ENCODE data around the gene CFHR4. TPM values are rescaled to one million over a fixed set of nuclear protein-coding genes. Genes with fewer than 3 reads are reported as not detected.
"Not testable (repeated sequence)": the region's sequence is repeated elsewhere in the genome, so short reads cannot be mapped to it uniquely, and the experiment has no call there.

Gene CFHR4
- total RNA-seq, 4 donors from 2014 or later, result not detected

DNA sequence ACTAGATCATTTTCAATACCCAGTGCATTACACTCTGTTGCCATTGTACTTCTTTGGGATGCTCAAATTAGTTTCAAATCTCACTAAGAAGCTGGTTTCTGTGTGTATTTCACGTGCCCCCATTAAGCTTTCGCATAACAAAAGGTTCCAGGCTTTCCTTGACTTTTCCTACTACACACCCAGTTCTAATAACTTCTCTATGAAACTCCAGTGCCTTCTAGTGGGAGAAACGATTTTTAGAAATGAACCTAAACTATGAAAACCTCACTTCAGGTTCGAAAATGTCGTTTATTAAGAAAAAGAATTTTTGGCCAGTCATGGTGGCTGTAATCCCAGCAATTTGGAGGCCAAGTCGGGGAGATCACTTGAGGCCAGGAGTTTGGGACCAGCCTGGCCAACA is 2.8 kb downstream of the CFHR4 start:
- no peak for TF ChIP-seq POLR2A (IDR thresholded peaks at IDR 0.05)
- TF ChIP-seq, protein P1, sequence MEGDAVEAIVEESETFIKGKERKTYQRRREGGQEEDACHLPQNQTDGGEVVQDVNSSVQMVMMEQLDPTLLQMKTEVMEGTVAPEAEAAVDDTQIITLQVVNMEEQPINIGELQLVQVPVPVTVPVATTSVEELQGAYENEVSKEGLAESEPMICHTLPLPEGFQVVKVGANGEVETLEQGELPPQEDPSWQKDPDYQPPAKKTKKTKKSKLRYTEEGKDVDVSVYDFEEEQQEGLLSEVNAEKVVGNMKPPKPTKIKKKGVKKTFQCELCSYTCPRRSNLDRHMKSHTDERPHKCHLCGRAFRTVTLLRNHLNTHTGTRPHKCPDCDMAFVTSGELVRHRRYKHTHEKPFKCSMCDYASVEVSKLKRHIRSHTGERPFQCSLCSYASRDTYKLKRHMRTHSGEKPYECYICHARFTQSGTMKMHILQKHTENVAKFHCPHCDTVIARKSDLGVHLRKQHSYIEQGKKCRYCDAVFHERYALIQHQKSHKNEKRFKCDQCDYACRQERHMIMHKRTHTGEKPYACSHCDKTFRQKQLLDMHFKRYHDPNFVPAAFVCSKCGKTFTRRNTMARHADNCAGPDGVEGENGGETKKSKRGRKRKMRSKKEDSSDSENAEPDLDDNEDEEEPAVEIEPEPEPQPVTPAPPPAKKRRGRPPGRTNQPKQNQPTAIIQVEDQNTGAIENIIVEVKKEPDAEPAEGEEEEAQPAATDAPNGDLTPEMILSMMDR (IDR thresholded peaks at IDR 0.05), result no peak
- no peak overlapping the region for H3K4me3 ChIP-seq
- no peaks in the 10 kb centered on the region for H3K9me3 ChIP-seq
- no peak for DNase-seq
- no peaks in the 10 kb centered on the region for H3K4me1 ChIP-seq
- no peaks in the 10 kb centered on the region for H3K36me3 ChIP-seq
- no peak overlapping the region for H3K27ac ChIP-seq
- H3K27me3 ChIP-seq, result no peaks in the 10 kb centered on the region

DNA sequence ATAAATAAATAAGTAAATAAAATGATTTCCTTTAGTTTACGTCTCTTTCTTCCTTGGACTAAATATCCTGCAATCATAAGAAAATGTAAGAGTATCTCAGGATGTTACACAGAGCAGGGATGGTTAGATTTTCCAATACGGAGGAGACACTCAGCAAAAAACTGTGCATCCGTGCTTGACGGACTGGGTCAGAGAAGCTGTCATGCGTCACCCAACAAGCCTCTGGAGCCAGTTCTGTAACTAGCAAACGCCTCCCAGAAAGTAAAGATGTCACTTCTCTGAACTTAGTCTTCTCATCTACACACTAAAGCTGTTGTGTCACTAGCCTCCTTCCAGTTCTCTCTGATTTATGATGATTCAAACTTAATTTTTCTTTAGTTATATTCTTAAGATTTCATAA is 3.4 kb downstream of the CFHR4 start:
- no peaks in the 10 kb centered on the region for H3K36me3 ChIP-seq
- H3K4me3 ChIP-seq, result no peak overlapping the region
- H3K27ac ChIP-seq, result no peak overlapping the region
- no peak for DNase-seq
- H3K27me3 ChIP-seq, result no peaks in the 10 kb centered on the region
- no peak for TF ChIP-seq POLR2A (IDR thresholded peaks at IDR 0.05)
- H3K9me3 ChIP-seq, result no peaks in the 10 kb centered on the region
- H3K4me1 ChIP-seq, result no peaks in the 10 kb centered on the region

DNA sequence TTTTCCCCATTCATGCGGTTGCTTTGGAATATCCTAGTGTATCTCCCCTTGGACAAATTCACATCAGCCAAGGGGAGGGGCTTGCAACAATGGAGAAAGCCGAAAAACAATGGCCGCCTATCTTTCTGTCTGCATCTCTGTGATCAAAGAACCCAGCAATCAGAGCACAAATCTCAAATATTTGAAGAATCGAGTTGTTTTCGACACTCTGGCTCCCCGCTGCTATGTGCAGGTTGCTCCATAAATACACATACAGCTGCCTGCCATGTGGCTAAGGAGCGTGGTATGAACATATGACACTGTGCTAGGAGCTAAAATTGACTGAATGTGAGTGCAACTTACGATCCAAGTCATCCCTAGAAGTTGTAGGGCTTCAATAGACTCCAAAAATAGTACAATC is 8.5 kb downstream of the CFHR4 start:
- no peak for TF ChIP-seq POLR2A (IDR thresholded peaks at IDR 0.05)
- TF ChIP-seq, protein P1 (IDR thresholded peaks at IDR 0.05), result no peak
- H3K4me1 ChIP-seq, result no peaks in the 10 kb centered on the region

DNA sequence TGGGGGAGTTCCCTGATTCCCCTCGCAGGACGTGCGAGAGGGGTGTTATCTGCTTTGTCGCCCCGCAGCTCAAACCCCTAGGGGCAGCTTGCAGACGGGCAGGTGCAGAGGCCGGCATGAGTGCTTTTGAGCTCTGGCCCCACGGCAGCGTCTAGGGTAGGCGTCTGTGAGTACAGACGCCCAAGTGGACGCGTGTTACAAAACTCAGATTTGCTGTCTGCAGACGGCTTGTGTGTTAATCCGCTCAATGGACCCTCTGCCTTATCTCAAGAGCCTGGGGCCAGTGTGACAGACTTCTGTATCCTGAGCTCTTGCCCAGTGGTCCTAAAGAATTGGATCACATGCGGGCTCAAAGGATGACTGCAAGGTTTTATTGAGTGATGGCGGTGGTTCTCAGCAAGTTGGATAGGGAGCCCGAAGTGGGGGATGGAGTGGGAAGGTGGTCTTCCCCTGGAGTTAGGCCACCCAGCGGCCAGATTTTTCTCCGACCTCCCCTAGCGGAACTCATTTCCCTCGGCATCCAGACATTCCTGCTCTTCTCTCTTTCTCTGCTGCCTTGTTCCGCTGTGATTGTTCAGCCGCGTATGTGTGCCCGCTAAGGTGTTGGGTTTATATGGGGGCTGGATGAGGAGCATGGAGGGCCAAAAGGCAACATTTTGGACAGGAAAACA is 9.4 kb downstream of the CFHR4 start:
- H3K4me1 ChIP-seq, result no peaks in the 10 kb centered on the region
- no peaks in the 10 kb centered on the region for H3K9me3 ChIP-seq
- H3K36me3 ChIP-seq, result no peaks in the 10 kb centered on the region
- no peak for DNase-seq
- no peak overlapping the region for H3K4me3 ChIP-seq
- TF ChIP-seq, protein P1 (IDR thresholded peaks at IDR 0.05), result no peak
- TF ChIP-seq POLR2A (IDR thresholded peaks at IDR 0.05), result no peak
- no peak overlapping the region for H3K27ac ChIP-seq
- no peaks in the 10 kb centered on the region for H3K27me3 ChIP-seq

More for the DNA sequence above, 8.5 kb downstream of the CFHR4 start:
- H3K4me3 ChIP-seq, result no peak overlapping the region
- no peaks in the 10 kb centered on the region for H3K36me3 ChIP-seq
- no peaks in the 10 kb centered on the region for H3K9me3 ChIP-seq
- DNase-seq, result no peak
- no peaks in the 10 kb centered on the region for H3K27me3 ChIP-seq
- H3K27ac ChIP-seq, result no peak overlapping the region

DNA sequence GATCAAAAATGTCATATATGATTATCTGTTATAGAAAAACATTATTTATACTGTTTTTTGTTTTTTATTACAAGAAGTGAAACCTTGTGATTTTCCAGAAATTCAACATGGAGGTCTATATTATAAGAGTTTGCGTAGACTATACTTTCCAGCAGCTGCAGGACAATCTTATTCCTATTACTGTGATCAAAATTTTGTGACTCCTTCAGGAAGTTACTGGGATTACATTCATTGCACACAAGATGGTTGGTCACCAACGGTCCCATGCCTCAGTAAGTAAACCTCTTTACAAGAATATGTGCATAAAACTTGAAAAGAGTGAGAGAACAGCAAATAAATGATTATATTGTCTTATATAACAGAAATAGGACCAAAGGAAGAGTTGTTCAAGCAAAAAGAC is 14.5 kb downstream of the CFHR4 start:
- Histone ChIP-seq H3K36me3 (no peaks in the 10 kb centered on the region), H3K9me3 (no peaks in the 10 kb centered on the region), H3K27ac (no peak overlapping the region), H3K4me1 (no peaks in the 10 kb centered on the region), H3K27me3 (no peaks in the 10 kb centered on the region), H3K4me3 (no peak overlapping the region)
- TF ChIP-seq, protein P1 (IDR thresholded peaks at IDR 0.05), result no peak
- no peak for TF ChIP-seq POLR2A (IDR thresholded peaks at IDR 0.05)
- no peak for DNase-seq

GRCh38 chr1:196910215-196910614 is 22.4 kb downstream of the CFHR4 start:
- Histone ChIP-seq H3K27me3 (no peaks in the 10 kb centered on the region), H3K36me3 (no peaks in the 10 kb centered on the region), H3K4me1 (no peaks in the 10 kb centered on the region), H3K9me3 (no peaks in the 10 kb centered on the region), H3K27ac (no peak overlapping the region), H3K4me3 (no peak overlapping the region)
- no peak for DNase-seq
- TF ChIP-seq, protein P1 (IDR thresholded peaks at IDR 0.05), result no peak
- TF ChIP-seq POLR2A (IDR thresholded peaks at IDR 0.05), result no peak

GRCh38 chr1:196912283-196912682 is 24.4 kb downstream of the CFHR4 start:
- not testable (repeated sequence) for H3K36me3 ChIP-seq, H3K27ac ChIP-seq, H3K4me1 ChIP-seq, H3K27me3 ChIP-seq, DNase-seq, H3K9me3 ChIP-seq, H3K4me3 ChIP-seq

DNA sequence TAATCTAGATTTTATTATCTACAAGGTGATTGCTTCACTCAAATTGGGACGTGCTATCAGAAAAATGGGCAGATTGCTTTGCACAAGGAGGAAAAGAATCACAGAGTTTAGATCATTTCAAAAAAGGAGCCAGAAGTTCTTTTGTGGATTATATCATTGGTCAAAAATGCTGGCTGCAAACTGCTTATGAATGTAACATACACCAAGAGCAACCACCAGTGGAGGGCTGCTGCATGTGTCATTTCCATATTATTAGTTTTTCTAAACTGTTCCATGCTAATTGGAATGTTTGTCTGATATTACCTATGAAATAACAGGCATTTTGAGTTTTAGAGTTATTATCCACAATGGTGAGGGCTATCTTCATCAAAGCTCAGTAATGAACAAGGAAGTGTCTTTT is 39.0 kb downstream of the CFHR4 start:
- H3K36me3 ChIP-seq, H3K9me3 ChIP-seq, H3K4me1 ChIP-seq, DNase-seq, H3K27ac ChIP-seq, H3K27me3 ChIP-seq, H3K4me3 ChIP-seq: not testable (repeated sequence)

DNA sequence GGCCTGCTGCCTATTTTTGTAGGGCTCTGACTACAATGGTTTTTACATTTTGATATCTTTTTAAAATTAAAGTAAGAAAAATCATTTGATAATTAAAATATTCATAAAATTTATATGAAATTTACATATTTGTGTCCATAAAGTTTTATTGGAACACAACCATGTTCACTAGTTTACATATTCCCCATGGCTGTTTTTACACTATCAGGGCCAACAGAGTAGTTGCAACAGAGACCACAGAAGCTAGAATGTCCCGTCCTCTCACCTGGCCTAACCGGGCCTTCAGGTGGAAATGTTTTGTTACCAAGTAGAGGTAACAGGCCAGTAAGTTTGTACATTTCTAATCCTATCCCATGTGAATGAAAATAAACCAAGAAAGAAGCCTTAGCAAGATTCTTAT is 45.0 kb downstream of the CFHR4 start:
- not testable (repeated sequence) for H3K4me1 ChIP-seq, H3K9me3 ChIP-seq, H3K27me3 ChIP-seq, H3K27ac ChIP-seq, H3K4me3 ChIP-seq, DNase-seq, H3K36me3 ChIP-seq
